Naive thymus-derived CD4-positive, alpha-beta T cell (primary cell): ENCODE data around the gene STYXL2. TPM values are rescaled to one million over a fixed set of nuclear protein-coding genes. Genes with fewer than 3 reads are reported as not detected.

Experiments
- ATAC-seq: fragments of 150-1000 bp; cut with Tn5 transposase; 2 replicates; pipeline ENCODE4 v1.10.0; 2021; ENCODE audit warnings: mild to moderate bottlenecking, moderate library complexity
- CTCF ChIA-PET: fragments of 350-600 bp; sonication (Branson Sonifier 250); formaldehyde crosslinking; loops from one replicate; lab custom pipeline; 2021; ENCODE audit warnings: antibody characterized with exemption; lab: Charles Lee
- POLR2A ChIA-PET: fragments of 350-600 bp; sonication (Branson Sonifier 250); formaldehyde crosslinking; loops from one replicate; lab custom pipeline; 2021; ENCODE audit warnings: antibody characterized with exemption, inconsistent platforms; lab: Charles Lee
- DNase-seq, 9 donors: peaks; one replicate each; pipeline versions ENCODE4 v3.0.0 to v3.0.0-alpha.2; 2020 to 2022; ENCODE audit warnings: mixed read lengths in 1 of 9
- H3K27ac ChIP-seq: one replicate; pipeline ENCODE4 v1.7.0; 2013; ENCODE audit warnings: mild to moderate bottlenecking, low read depth, low read length, moderate library complexity
- H3K27me3 ChIP-seq, 2 donors: one replicate each; pipeline ENCODE4 v1.7.0; 2013; ENCODE audit warnings: low read length in 2 of 2, mild to moderate bottlenecking in 2 of 2, moderate library complexity in 2 of 2; ENCODE audit not compliant: control insufficient read depth in 2 of 2, insufficient read depth in 2 of 2
- H3K36me3 ChIP-seq, 3 experiments: 1 replicate in 2 of 3; 2 replicates in 1 of 3; pipeline ENCODE4 v1.7.0; 2013; ENCODE audit warnings: low read length in 3 of 3, mild to moderate bottlenecking in 3 of 3, moderate library complexity in 1 of 3; ENCODE audit not compliant: insufficient read depth in 3 of 3, control insufficient read depth in 2 of 3
- H3K4me1 ChIP-seq, 2 donors: one replicate each; pipeline ENCODE4 v1.7.0; 2013; ENCODE audit warnings: low read length in 2 of 2, mild to moderate bottlenecking in 2 of 2, moderate library complexity in 1 of 2; ENCODE audit not compliant: control insufficient read depth in 2 of 2, insufficient read depth in 2 of 2
- H3K4me3 ChIP-seq: 2 replicates; pipeline ENCODE4 v1.7.0; 2013; ENCODE audit warnings: mild to moderate bottlenecking, low read length
- H3K9me3 ChIP-seq, 3 experiments: 1 replicate in 2 of 3; 2 replicates in 1 of 3; pipeline ENCODE4 v1.7.0; 2013; ENCODE audit warnings: low read length in 3 of 3; ENCODE audit not compliant: control insufficient read depth in 2 of 3
- H3K27ac Mint-ChIP-seq, 9 donors: one replicate each; pipeline ENCODE4 v1.8.0; 2020 to 2022; ENCODE audit warnings: mixed read lengths in 9 of 9, mild to moderate bottlenecking in 8 of 9, moderate library complexity in 5 of 9, inconsistent platforms in 2 of 9
- H3K27me3 Mint-ChIP-seq, 5 donors: one replicate each; pipeline ENCODE4 v1.8.0; 2021 to 2022; ENCODE audit warnings: mixed read lengths in 5 of 5, mild to moderate bottlenecking in 1 of 5
- H3K36me3 Mint-ChIP-seq, 5 donors: one replicate each; pipeline ENCODE4 v1.8.0; 2020 to 2022; ENCODE audit warnings: mixed read lengths in 5 of 5, mild to moderate bottlenecking in 3 of 5, inconsistent platforms in 1 of 5
- H3K4me1 Mint-ChIP-seq, 7 donors: one replicate each; pipeline ENCODE4 v1.8.0; 2020 to 2022; ENCODE audit warnings: mixed read lengths in 7 of 7, mild to moderate bottlenecking in 3 of 7, inconsistent platforms in 1 of 7
- H3K4me3 Mint-ChIP-seq, 10 donors: one replicate each; pipeline ENCODE4 v1.8.0; 2020 to 2022; ENCODE audit warnings: mild to moderate bottlenecking in 10 of 10, mixed read lengths in 10 of 10, moderate library complexity in 6 of 10, inconsistent platforms in 2 of 10
- H3K9me3 Mint-ChIP-seq, 11 donors: one replicate each; pipeline ENCODE4 v1.8.0; 2020 to 2022; ENCODE audit warnings: mixed read lengths in 11 of 11, mild to moderate bottlenecking in 4 of 11, inconsistent platforms in 1 of 11, moderate library complexity in 1 of 11
- intact Hi-C, 2 donors: fragments of 100-400 bp; cut with micrococcal nuclease; formaldehyde crosslinking; loops; one replicate each; pipeline ENCODE4 v1.15.1; 2023
- polyA plus RNA-seq, 2 donors: library from polyadenylated mRNA; unstranded; fragments of 300-500 nt; fragmentation: Illumina TruSeq; gene quantifications; one replicate each; pipeline ENCODE4 v1.2.3, GENCODE V29; 2021
- total RNA-seq, 6 experiments: library from RNA in 5 of 6; stranded (reverse) in 5 of 6; gene quantifications; 1 replicate in 5 of 6; 2 replicates in 1 of 6; pipeline ENCODE4 v1.2.3 and lab custom pipeline; 2021 to 2026

The STYXL2 gene
- total and polyA plus RNA-seq, 7 experiments from 2014 or later, result not detected

DNA sequence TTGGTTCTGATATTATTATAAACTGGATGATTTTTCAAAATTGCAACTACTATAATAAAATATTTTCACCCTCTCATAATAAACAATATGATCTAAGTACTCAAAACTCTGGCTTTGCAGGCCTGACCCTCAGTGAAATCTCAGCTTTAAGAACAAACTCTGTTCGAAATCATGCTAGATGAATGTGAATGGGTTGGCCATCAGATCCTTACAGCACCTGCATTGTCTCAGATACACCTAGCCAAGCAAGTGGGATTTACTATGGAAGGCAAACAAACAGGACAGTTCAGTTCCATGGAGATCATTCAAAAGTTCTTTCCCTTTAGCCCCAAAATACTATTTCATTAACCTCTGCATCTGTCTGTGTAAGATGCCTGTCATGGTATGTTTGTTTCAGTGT is 44.8 kb downstream of the STYXL2 start:
- CTCF ChIA-PET, result interaction anchor here (0.6 to 1.4 kb wide), 2 partner anchors 80 to 543 kb away, joined by 3 to 4 read pairs; no protein-coding TSS in a partner anchor

DNA sequence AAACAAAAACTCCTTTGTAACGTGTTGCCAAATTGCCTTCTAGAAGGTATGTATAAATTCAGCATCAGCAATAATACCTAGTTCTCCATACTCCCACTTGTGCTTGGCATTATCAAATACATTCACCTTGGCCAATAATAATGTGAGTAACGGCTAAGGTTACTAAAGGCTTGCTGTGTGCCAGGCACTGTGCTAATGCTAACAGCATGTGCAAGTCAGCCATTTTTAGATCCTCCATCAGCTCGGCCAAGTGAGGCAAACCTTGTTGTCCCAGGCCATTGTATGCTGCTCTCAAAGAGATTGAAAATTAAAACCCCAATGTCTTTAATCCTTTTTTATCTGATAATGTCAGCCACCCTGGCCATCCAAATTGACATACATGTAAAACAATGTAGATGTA is 48.1 kb downstream of the STYXL2 start:
- no peaks in the 10 kb centered on the region for H3K4me1 Mint-ChIP-seq
- H3K4me3 ChIP-seq, result no peak overlapping the region
- no peak overlapping the region for H3K27ac ChIP-seq
- no peaks in the 10 kb centered on the region for H3K36me3 ChIP-seq
- ATAC-seq (no peak), DNase-seq (no peak)
- peaks cover 0 to 6% (median 3%) of the 10 kb centered on the region in 5 donors for H3K36me3 Mint-ChIP-seq
- peaks cover 0 to 53% (median 15%) of the 10 kb centered on the region in 5 donors for H3K27me3 Mint-ChIP-seq
- H3K4me1 ChIP-seq, result no peaks in the 10 kb centered on the region
- H3K4me3 Mint-ChIP-seq, result no peak overlapping the region
- H3K27ac Mint-ChIP-seq, result no peak overlapping the region
- no peaks in the 10 kb centered on the region for H3K27me3 ChIP-seq
- no peaks in the 10 kb centered on the region for H3K9me3 ChIP-seq
- CTCF ChIA-PET, result no interaction called here
- POLR2A ChIA-PET, result no interaction called here
- intact Hi-C loops, result no loop called here
- peaks cover 0 to 20% (median 6%) of the 10 kb centered on the region in 11 donors for H3K9me3 Mint-ChIP-seq

More for the DNA sequence above, 44.8 kb downstream of the STYXL2 start:
- Mint-ChIP-seq H3K4me1 (no peaks in the 10 kb centered on the region), H3K27me3 (peaks cover 0 to 57% (median 7%) of the 10 kb centered on the region in 5 donors), H3K9me3 (peaks cover 0 to 15% (median 3%) of the 10 kb centered on the region in 11 donors), H3K4me3 (no peak overlapping the region), H3K27ac (no peak overlapping the region), H3K36me3 (peaks cover 0 to 3% (median 3%) of the 10 kb centered on the region in 5 donors)
- intact Hi-C loops, result no loop called here
- H3K27ac ChIP-seq, result no peak overlapping the region
- H3K4me3 ChIP-seq, result no peak overlapping the region
- H3K4me1 ChIP-seq, result no peaks in the 10 kb centered on the region
- no peaks in the 10 kb centered on the region for H3K36me3 ChIP-seq
- H3K9me3 ChIP-seq, result no peaks in the 10 kb centered on the region
- ATAC-seq, result no peak
- POLR2A ChIA-PET, result no interaction called here
- DNase-seq, result no peak
- H3K27me3 ChIP-seq, result no peaks in the 10 kb centered on the region

Other genes starting within 250 kb of the STYXL2 start
- 10 to 100 TPM in 4 of 5 experiments, 1 to 10 TPM in 1; 9.4 to 16.2 (median 15.6) TPM for gene TADA1, start 217.8 kb upstream of the STYXL2 start, total RNA-seq
- 10 to 100 TPM; 17.9 to 23.1 TPM for gene TADA1, start 217.8 kb upstream of the STYXL2 start, polyA plus RNA-seq
- 1 to 10 TPM in 1 of 5 experiments, under 1 TPM in 4; 0.15 to 10.0 (median 0.29) TPM for gene ILDR2, start 118.5 kb upstream of the STYXL2 start, total RNA-seq
- gene ILDR2, start 118.5 kb upstream of the STYXL2 start, polyA plus RNA-seq, result not detected
- gene MAEL, start 104.8 kb upstream of the STYXL2 start, total RNA-seq, result not detected
- gene MAEL, start 104.8 kb upstream of the STYXL2 start, polyA plus RNA-seq, result not detected
- gene GPA33, start 3.7 kb upstream of the STYXL2 start, total RNA-seq, result 10 to 100 TPM in 3 of 5 experiments, 1 to 10 TPM in 2; 5.4 to 32.6 (median 11.3) TPM
- gene GPA33, start 3.7 kb upstream of the STYXL2 start, polyA plus RNA-seq, result 10 to 100 TPM; 43.6 to 63.4 TPM
- 10 to 100 TPM; 20.6 to 36.6 (median 23.3) TPM for gene POU2F1, start 126.8 kb downstream of the STYXL2 start, total RNA-seq
- 10 to 100 TPM in 1 of 2 donors, 1 to 10 TPM in 1; 9.1 to 13.4 TPM for gene POU2F1, start 126.8 kb downstream of the STYXL2 start, polyA plus RNA-seq